Activated naive CD4-positive, alpha-beta T cell treated with anti-CD3 and anti-CD28 coated beads for 36 hours (primary cell): Measurements from ENCODE around the gene CLDN9. TPM values are rescaled to one million over a fixed set of nuclear protein-coding genes. Genes with fewer than 3 reads are reported as not detected.
A peak's percentile ranks its signal among the peaks of the same experiment; 100 is the strongest.
"Not testable (repeated sequence)": the region's sequence is repeated elsewhere in the genome, so short reads cannot be mapped to it uniquely, and the experiment has no call there.

Source experiments
- CTCF ChIA-PET: fragments of 350-600 bp; sonication (Branson Sonifier 250); formaldehyde crosslinking; loops from one replicate; lab custom pipeline; 2021; ENCODE audit warnings: antibody characterized with exemption; lab: Charles Lee
- DNase-seq: peaks from one replicate; pipeline ENCODE4 v3.0.0-alpha.2; 2020
- H3K27ac Mint-ChIP-seq: one replicate; pipeline ENCODE4 v1.8.0; 2021; ENCODE audit warnings: mild to moderate bottlenecking, mixed read lengths
- H3K27me3 Mint-ChIP-seq: one replicate; pipeline ENCODE4 v1.8.0; 2021; ENCODE audit warnings: low read depth, mixed read lengths
- H3K36me3 Mint-ChIP-seq: one replicate; pipeline ENCODE4 v1.8.0; 2021; ENCODE audit warnings: low read depth, mixed read lengths
- H3K4me1 Mint-ChIP-seq: one replicate; pipeline ENCODE4 v1.8.0; 2021; ENCODE audit warnings: low read depth, mixed read lengths
- H3K4me3 Mint-ChIP-seq: one replicate; pipeline ENCODE4 v1.8.0; 2021; ENCODE audit warnings: mild to moderate bottlenecking, moderate library complexity, mixed read lengths
- H3K9me3 Mint-ChIP-seq: one replicate; pipeline ENCODE4 v1.8.0; 2021; ENCODE audit warnings: mixed read lengths
- intact Hi-C: fragments of 100-400 bp; cut with micrococcal nuclease; formaldehyde crosslinking; loops from one replicate; pipeline ENCODE4 v1.15.1; 2023
- total RNA-seq, 2 experiments: library from RNA; stranded (reverse); gene quantifications; one replicate each; pipeline ENCODE4 v1.2.3, GENCODE V29; 2021

The CLDN9 gene
- total RNA-seq, 2 experiments from 2014 or later: not detected

- CTCF ChIA-PET: interaction anchor here (0.8 to 3.2 kb wide), 7 partner anchors 11 to 82 kb away, joined by 3 to 24 read pairs (median 7); no protein-coding TSS in a partner anchor
- no peak overlapping the region for H3K4me3 Mint-ChIP-seq
- no peaks in the 10 kb centered on the region for H3K9me3 Mint-ChIP-seq
- DNase-seq: no peak
- peaks cover 25% of the 10 kb centered on the region for H3K4me1 Mint-ChIP-seq
- no peak overlapping the region for H3K27ac Mint-ChIP-seq
- H3K27me3 Mint-ChIP-seq: peaks cover 32% of the 10 kb centered on the region
- peaks cover 4% of the 10 kb centered on the region for H3K36me3 Mint-ChIP-seq
- intact Hi-C loops: no loop called here
These were observed 34.6 kb downstream of the CLDN9 start for GRCh38 chr16:3047387-3047720.

- no peak overlapping the region for H3K27ac Mint-ChIP-seq
- H3K27me3 Mint-ChIP-seq: peaks cover 12% of the 10 kb centered on the region
- peaks cover 7% of the 10 kb centered on the region for H3K36me3 Mint-ChIP-seq
- DNase-seq: no peak
- no peak overlapping the region for H3K4me3 Mint-ChIP-seq
- intact Hi-C loops: no loop called here
- no peaks in the 10 kb centered on the region for H3K9me3 Mint-ChIP-seq
- peaks cover 31% of the 10 kb centered on the region for H3K4me1 Mint-ChIP-seq
- CTCF ChIA-PET: interaction anchor here (1.0 to 3.2 kb wide), 5 partner anchors 9 to 22 kb away, joined by 3 to 16 read pairs (median 8); no protein-coding TSS in a partner anchor
These were observed 37.3 kb downstream of the CLDN9 start for GRCh38 chr16:3049921-3050481.

GRCh38 chr16:3050487-3050886 is 37.8 kb downstream of the CLDN9 start:
- DNase-seq: no peak
- intact Hi-C loops: no loop called here
- CTCF ChIA-PET: interaction anchor here (1.4 to 2.5 kb wide), 3 partner anchors 10 to 22 kb away, joined by 3 to 14 read pairs (median 8); no protein-coding TSS in a partner anchor
- Mint-ChIP-seq H3K27me3 (peaks cover 8% of the 10 kb centered on the region), H3K9me3 (no peaks in the 10 kb centered on the region), H3K4me1 (peaks cover 31% of the 10 kb centered on the region), H3K27ac (no peak overlapping the region), H3K36me3 (peaks cover 10% of the 10 kb centered on the region), H3K4me3 (no peak overlapping the region)

GRCh38 chr16:3051009-3051408 is 38.3 kb downstream of the CLDN9 start:
- peak overlapping the region; percentile 4 for H3K27ac Mint-ChIP-seq
- no peak for DNase-seq
- H3K4me1 Mint-ChIP-seq: peaks cover 35% of the 10 kb centered on the region
- H3K9me3 Mint-ChIP-seq: no peaks in the 10 kb centered on the region
- peaks cover 7% of the 10 kb centered on the region for H3K27me3 Mint-ChIP-seq
- no peak overlapping the region for H3K4me3 Mint-ChIP-seq
- intact Hi-C loops: no loop called here
- CTCF ChIA-PET: interaction anchor here (0.6 to 2.5 kb wide), 4 partner anchors 9 to 45 kb away, joined by 3 to 14 read pairs (median 6); no protein-coding TSS in a partner anchor
- peaks cover 9% of the 10 kb centered on the region for H3K36me3 Mint-ChIP-seq

- Mint-ChIP-seq H3K4me1 (peaks cover 35% of the 10 kb centered on the region), H3K36me3 (peaks cover 9% of the 10 kb centered on the region), H3K9me3 (no peaks in the 10 kb centered on the region), H3K27ac (peak overlapping the region; percentile 4), H3K4me3 (no peak overlapping the region), H3K27me3 (peaks cover 7% of the 10 kb centered on the region)
- intact Hi-C loops: no loop called here
- CTCF ChIA-PET: interaction anchor here (0.6 to 2.5 kb wide), 4 partner anchors 9 to 44 kb away, joined by 3 to 14 read pairs (median 6); no protein-coding TSS in a partner anchor
- no peak for DNase-seq
These were observed 38.8 kb downstream of the CLDN9 start for GRCh38 chr16:3051494-3051893.

- CTCF ChIA-PET, H3K9me3 Mint-ChIP-seq, H3K27me3 Mint-ChIP-seq, intact Hi-C loops, DNase-seq, H3K36me3 Mint-ChIP-seq, H3K4me3 Mint-ChIP-seq, H3K27ac Mint-ChIP-seq: not testable (repeated sequence)
- peaks cover 37% of the 10 kb centered on the region for H3K4me1 Mint-ChIP-seq
These were observed 40.0 kb downstream of the CLDN9 start for GRCh38 chr16:3052571-3053329.

- H3K9me3 Mint-ChIP-seq, intact Hi-C loops, H3K4me3 Mint-ChIP-seq, H3K27ac Mint-ChIP-seq, DNase-seq, H3K27me3 Mint-ChIP-seq, H3K36me3 Mint-ChIP-seq, CTCF ChIA-PET: not testable (repeated sequence)
- peaks cover 37% of the 10 kb centered on the region for H3K4me1 Mint-ChIP-seq
These were observed 40.6 kb downstream of the CLDN9 start for GRCh38 chr16:3053330-3053710.

- intact Hi-C loops: loop anchor here (5.0 kb wide), 1 partner anchor 33 kb away; the partner anchor contains the start of genes HCFC1R1, THOC6 and TNFRSF12A
- Mint-ChIP-seq H3K4me1 (peaks cover 44% of the 10 kb centered on the region), H3K4me3 (no peak overlapping the region), H3K36me3 (peaks cover 9% of the 10 kb centered on the region), H3K9me3 (no peaks in the 10 kb centered on the region), H3K27me3 (no peaks in the 10 kb centered on the region), H3K27ac (peak overlapping the region; percentile 62)
- CTCF ChIA-PET: interaction anchor here (1.2 kb wide), 1 partner anchor 23 kb away, joined by 3 read pairs; no protein-coding TSS in a partner anchor
- peak; percentile 35 for DNase-seq
These were observed 42.4 kb downstream of the CLDN9 start for GRCh38 chr16:3054965-3055733.

- not testable (repeated sequence) for DNase-seq, H3K4me3 Mint-ChIP-seq, H3K36me3 Mint-ChIP-seq, H3K27me3 Mint-ChIP-seq, H3K9me3 Mint-ChIP-seq
- intact Hi-C loops: loop anchor here (5.0 kb wide), 1 partner anchor 33 kb away; the partner anchor contains the start of genes HCFC1R1, THOC6 and TNFRSF12A
- Mint-ChIP-seq H3K27ac (peak overlapping the region; percentile 62), H3K4me1 (peaks cover 44% of the 10 kb centered on the region)
- CTCF ChIA-PET: interaction anchor here (0.9 to 1.2 kb wide), 2 partner anchors 23 to 24 kb away, joined by 3 read pairs; no protein-coding TSS in a partner anchor
These were observed 43.0 kb downstream of the CLDN9 start for GRCh38 chr16:3055734-3056115.

GRCh38 chr16:3056336-3057180 is 43.8 kb downstream of the CLDN9 start:
- H3K4me3 Mint-ChIP-seq: no peak overlapping the region
- intact Hi-C loops: loop anchor here (5.0 kb wide), 1 partner anchor 34 kb away; the partner anchor contains the start of genes HCFC1R1, THOC6 and TNFRSF12A
- CTCF ChIA-PET: interaction anchor here (0.9 to 3.9 kb wide), 2 partner anchors 20 to 23 kb away, joined by 3 to 38 read pairs; no protein-coding TSS in a partner anchor
- H3K4me1 Mint-ChIP-seq: peaks cover 37% of the 10 kb centered on the region
- H3K36me3 Mint-ChIP-seq: peaks cover 9% of the 10 kb centered on the region
- H3K27ac Mint-ChIP-seq: no peak overlapping the region
- no peaks in the 10 kb centered on the region for H3K9me3 Mint-ChIP-seq
- H3K27me3 Mint-ChIP-seq: no peaks in the 10 kb centered on the region
- DNase-seq: no peak
